Measurements from ENCODE around the gene NIPAL4.

- TF ChIP-seq ZNF140 (tag by site-specific recombination; IDR thresholded peaks at IDR 0.05) (no peak), ZNF24 (tag by site-specific recombination; IDR thresholded peaks at IDR 0.05) (no peak), ZNF747 (tag by site-specific recombination; IDR thresholded peaks at IDR 0.05) (no peak), CTCF (tag by site-specific recombination; IDR thresholded peaks at IDR 0.05) (no peak), ZNF514 (tag by site-specific recombination; IDR thresholded peaks at IDR 0.05) (no peak), GFI1B (tag by site-specific recombination; IDR thresholded peaks at IDR 0.05) (no peak), ZNF394 (tag by site-specific recombination; IDR thresholded peaks at IDR 0.05; ENCODE audit: borderline replicate concordance) (no peak), ZNF23 (tag by site-specific recombination; IDR thresholded peaks at IDR 0.05; ENCODE audit: borderline replicate concordance) (no peak), ZNF610 (tag by site-specific recombination; IDR thresholded peaks at IDR 0.05; ENCODE audit: borderline replicate concordance) (no peak), KLF16 (tag by site-specific recombination; IDR thresholded peaks at IDR 0.05) (no peak), YY1 (tag by site-specific recombination; IDR thresholded peaks at IDR 0.05) (no peak), ZNF623 (tag by site-specific recombination; IDR thresholded peaks at IDR 0.05) (no peak), REST (tag by site-specific recombination; IDR thresholded peaks at IDR 0.05) (no peak), HOXA7 (CRISPR knock-in tag; IDR thresholded peaks at IDR 0.05; ENCODE audit: borderline replicate concordance) (no peak)
Observed at GRCh38 chr5:157491471-157491995, 31.5 kb downstream of the NIPAL4 start.
